AG04449 (cell line): ENCODE measurements around the gene GSG1L.

ENCODE experiments used
- CTCF ChIA-PET: fragments of 350-600 bp; formaldehyde crosslinking; extraction: SDS; loops from one replicate; lab custom pipeline; 2021; ENCODE audit warnings: antibody characterized with exemption; lab: Yijun Ruan, JAX
- POLR2A ChIA-PET: fragments of 400-600, 350-600 bp; formaldehyde crosslinking; extraction: SDS; loops from one replicate; lab custom pipeline; 2020; ENCODE audit warnings: antibody characterized with exemption, inconsistent platforms; lab: Yijun Ruan, JAX
- DNase-seq: peaks from one replicate; pipeline ENCODE4 v3.0.0-alpha.2; 2010; ENCODE audit warnings: low read depth, low spot score
- H3K4me3 ChIP-seq: 2 replicates; pipeline ENCODE4 v1.5.1; 2011; ENCODE audit warnings: low read depth, mild to moderate bottlenecking, control low read depth, low read length
- TF ChIP-seq, protein P1 (sequence below): IDR thresholded peaks from one replicate; pipeline ENCODE4 v1.5.1; 2011; ENCODE audit warnings: mild to moderate bottlenecking, moderate library complexity, low read length, control low read depth, inconsistent platforms; ENCODE audit not compliant: insufficient read depth; ENCODE audit errors: missing control alignments

GSG1L gene

DNA sequence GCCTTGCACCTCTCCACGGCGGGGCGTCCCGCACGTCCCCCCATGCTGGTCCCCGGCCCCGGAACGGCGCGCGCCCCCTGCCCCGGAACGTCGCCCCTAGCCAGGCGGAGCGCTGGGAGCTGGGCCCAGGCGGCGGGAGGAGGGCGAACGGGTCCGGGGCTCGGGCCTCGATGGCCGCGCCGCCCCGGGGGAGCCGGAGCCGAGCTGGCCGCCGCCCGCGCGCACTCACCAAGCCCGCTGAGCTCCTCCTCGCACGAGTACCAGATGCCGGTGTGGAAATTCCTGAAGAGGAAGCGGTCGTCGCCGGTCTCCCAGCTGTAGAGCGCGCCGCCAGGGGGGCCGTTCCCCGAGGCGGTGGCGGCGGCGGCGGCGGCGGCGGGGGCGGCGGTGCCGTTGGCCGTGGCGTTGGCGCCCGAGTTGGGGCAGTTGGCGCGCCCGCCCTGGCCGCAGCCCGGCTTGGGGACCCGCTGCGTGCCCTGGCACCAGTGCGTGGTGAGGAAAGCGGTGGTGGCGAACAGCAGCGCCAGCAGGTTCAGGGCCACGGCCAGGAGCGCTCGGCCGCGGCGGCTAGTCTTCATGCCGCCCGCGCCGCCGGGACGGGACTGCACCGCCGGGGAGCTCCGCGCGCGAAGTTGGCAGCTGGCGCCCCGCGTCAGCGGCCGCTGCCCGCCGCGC, 530 bp downstream of the GSG1L start:
- ChIA-PET POLR2A (no interaction called here), CTCF (interaction anchor here (0.6 kb wide), 1 partner anchor 154 kb away, joined by 3 read pairs; no protein-coding TSS in a partner anchor)
- DNase-seq: no peak
- H3K4me3 ChIP-seq: no peak overlapping the region
- TF ChIP-seq, protein P1, sequence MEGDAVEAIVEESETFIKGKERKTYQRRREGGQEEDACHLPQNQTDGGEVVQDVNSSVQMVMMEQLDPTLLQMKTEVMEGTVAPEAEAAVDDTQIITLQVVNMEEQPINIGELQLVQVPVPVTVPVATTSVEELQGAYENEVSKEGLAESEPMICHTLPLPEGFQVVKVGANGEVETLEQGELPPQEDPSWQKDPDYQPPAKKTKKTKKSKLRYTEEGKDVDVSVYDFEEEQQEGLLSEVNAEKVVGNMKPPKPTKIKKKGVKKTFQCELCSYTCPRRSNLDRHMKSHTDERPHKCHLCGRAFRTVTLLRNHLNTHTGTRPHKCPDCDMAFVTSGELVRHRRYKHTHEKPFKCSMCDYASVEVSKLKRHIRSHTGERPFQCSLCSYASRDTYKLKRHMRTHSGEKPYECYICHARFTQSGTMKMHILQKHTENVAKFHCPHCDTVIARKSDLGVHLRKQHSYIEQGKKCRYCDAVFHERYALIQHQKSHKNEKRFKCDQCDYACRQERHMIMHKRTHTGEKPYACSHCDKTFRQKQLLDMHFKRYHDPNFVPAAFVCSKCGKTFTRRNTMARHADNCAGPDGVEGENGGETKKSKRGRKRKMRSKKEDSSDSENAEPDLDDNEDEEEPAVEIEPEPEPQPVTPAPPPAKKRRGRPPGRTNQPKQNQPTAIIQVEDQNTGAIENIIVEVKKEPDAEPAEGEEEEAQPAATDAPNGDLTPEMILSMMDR: no peak

DNA sequence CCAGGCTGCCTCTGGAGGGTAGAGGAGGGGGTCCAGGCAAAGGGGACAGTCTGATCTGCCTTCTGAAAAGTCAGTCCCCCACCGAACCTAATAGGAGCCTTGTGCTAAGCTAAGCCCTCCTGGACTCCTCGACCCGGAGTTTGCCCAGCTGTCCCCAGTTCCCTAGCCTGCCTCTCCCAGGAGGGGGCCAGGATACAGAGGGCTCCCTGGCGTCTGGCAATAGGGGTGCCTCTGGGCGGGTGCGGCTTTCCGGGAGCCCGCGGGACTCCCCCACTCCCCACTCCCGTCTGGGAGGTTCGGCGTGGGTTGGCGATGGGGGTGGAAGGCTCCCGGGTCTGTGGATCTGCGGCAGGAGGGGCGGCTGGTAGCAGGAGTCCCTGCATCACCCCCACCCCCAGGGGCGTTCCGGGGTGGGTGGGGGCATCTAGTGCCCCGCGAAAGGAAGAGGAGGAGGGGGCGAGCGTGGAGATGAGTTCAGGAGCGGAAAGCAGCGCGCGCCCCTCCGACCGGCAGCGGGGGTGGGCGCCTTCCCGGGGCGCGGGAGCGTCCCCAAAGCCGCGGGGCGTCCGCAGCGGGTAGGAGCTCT, 1.2 kb downstream of the GSG1L start:
- DNase-seq: no peak
- TF ChIP-seq, protein P1: no peak
- no peak overlapping the region for H3K4me3 ChIP-seq
- POLR2A ChIA-PET: no interaction called here
- CTCF ChIA-PET: interaction anchor here (1.1 kb wide), 1 partner anchor 8 kb away, joined by 14 read pairs; no protein-coding TSS in a partner anchor

DNA sequence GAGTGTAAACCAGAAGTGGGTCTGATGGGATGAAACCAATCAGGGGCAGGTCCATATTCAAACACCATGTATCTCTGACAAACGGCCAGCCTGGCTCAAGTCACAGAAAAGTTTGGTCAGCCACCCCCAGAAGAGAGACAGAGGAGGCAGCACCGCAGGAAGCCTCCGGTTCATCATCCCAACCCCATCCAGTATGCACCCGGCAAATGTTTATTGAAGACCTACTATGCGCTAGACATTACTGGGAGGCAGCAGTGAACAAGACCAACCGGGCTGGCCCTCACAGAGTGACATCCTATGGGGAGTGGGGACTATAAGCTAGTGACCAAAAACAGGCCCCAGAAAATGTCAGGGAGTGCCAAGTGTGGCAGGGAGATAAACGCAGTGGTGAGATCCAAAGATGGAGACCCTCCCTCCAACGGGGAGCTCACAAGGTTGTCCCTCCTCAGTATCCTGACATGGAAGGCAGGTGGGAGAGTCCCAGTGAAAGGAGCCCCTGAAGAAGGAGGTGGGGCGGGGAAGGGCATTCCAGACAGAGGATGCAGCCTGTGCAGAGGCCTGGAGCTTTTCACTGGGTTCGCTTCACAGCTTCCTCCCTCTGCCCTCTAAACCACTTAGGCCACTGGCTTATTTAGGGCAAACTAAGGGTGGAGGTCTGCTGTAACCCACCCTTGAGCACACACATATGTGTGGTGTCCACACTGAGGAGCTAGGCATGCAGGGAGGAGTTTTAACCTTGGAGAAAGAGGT, 2.0 kb downstream of the GSG1L start:
- CTCF ChIA-PET: interaction anchor here (1.0 to 1.1 kb wide), 2 partner anchors 9 to 12 kb away, joined by 3 to 14 read pairs; no protein-coding TSS in a partner anchor
- POLR2A ChIA-PET: no interaction called here
- DNase-seq: no peak

DNA sequence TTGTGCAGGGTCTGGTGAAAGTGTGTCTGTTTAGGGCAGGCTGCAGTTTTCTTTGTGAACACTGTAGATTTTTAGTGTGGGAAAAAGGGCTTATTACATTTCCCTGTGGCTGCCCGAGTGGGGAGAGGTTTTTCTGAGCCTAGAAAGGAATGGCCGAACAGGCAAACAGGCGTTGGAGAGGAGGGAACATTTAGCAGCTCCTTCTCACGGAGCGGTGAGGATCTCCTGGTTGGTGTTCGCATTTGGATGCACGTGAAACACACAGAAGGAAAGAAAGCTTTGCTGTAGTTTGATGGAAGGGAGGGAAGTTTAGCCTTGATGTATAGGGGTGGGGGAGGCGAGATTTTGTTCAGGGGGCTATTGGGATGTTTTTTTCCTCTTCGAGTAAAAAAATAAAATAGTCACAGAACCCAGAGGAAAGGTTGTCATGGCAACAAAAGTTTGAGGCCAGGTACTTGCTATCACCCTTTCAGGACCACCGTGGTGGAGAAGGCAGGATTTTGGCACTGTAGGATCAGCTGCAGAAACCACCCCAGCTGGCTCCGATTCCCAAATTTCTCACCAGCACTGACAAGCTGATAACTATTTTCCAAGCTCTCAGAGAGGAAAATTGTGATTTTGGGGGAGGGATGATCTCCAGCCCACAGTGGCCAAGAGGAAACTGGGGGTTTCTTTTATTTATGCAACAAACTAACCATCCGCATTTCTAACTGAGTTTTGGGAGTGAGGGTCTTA, 3.5 kb downstream of the GSG1L start:
- DNase-seq: no peak
- ChIA-PET CTCF (interaction anchor here (1.3 kb wide), 1 partner anchor 10 kb away, joined by 4 read pairs; no protein-coding TSS in a partner anchor), POLR2A (no interaction called here)
- H3K4me3 ChIP-seq: no peak overlapping the region
- TF ChIP-seq, protein P1: no peak

More for the DNA sequence above, 2.0 kb downstream of the GSG1L start:
- H3K4me3 ChIP-seq: no peak overlapping the region
- TF ChIP-seq, protein P1: no peak

DNA sequence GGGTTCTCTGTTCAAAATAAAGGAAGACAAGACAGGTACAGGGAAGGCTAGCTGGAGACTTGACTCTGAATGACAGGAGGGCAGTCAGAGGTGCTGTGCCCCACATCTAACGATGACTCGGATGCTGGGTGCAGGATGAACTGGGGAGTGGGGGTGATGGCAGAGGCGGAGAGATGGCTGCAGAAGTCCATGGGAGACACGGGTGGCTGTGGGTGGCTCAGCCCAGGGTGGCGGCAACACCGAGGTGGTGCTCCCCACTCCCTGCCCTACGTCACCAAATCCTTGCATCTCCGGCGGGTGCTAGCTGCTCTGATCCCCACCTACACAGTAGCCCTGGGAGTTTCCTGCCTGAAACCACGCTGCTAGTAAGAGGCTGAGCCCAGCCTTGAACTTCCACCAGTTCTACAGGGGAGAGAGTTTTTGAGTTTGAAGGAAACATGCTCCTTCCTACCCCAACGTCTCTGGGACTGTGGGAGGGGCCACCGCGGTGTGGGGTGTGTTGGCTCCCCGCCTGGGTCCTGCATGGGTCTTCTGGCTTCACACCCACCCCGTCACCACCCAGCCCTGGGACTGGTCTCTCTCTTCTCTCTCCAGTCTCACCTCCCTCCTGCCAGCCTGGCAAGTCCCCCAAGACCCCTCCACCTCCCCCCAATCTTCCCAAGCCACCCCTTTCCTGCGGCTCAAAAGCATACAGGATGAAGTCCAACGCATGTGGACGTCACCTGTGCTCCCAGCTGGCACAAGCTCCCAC, 4.5 kb downstream of the GSG1L start:
- no peak for DNase-seq

More for the DNA sequence above, 4.5 kb downstream of the GSG1L start:
- H3K4me3 ChIP-seq: no peak overlapping the region
- POLR2A ChIA-PET: no interaction called here
- CTCF ChIA-PET: interaction anchor here (0.9 kb wide), 1 partner anchor 10 kb away, joined by 4 read pairs; no protein-coding TSS in a partner anchor
- TF ChIP-seq, protein P1: no peak
